ACC112 (cell line): ENCODE data around the gene SUGCT.

ENCODE experiments used
- H2AFZ ChIP-seq: fragments of 200-600 bp; sonication (generic); one replicate; pipeline ENCODE4 v1.6.0; 2017; ENCODE audit warnings: antibody characterized with exemption, low read length; ENCODE audit not compliant: unreplicated experiment
- H3K27ac ChIP-seq: fragments of 200-600 bp; sonication (generic); 2 replicates; pipeline ENCODE4 v1.5.1; 2014; ENCODE audit warnings: low read depth, mild to moderate bottlenecking, antibody characterized with exemption, low read length, moderate library complexity
- H3K27me3 ChIP-seq: fragments of 200-600 bp; sonication (generic); 2 replicates; pipeline ENCODE4 v1.6.1; 2014; ENCODE audit warnings: mild to moderate bottlenecking, antibody characterized with exemption, low read length, moderate library complexity, mixed read lengths; ENCODE audit not compliant: insufficient read depth
- H3K36me3 ChIP-seq: fragments of 200-600 bp; sonication (generic); 2 replicates; pipeline ENCODE4 v1.6.1; 2016; ENCODE audit warnings: mild to moderate bottlenecking, antibody characterized with exemption, low read length, moderate library complexity, mixed read lengths; ENCODE audit not compliant: insufficient read depth
- H3K4me1 ChIP-seq: fragments of 200-600 bp; sonication (generic); one replicate; pipeline ENCODE4 v1.6.1; 2016; ENCODE audit warnings: low read length, mixed read lengths; ENCODE audit not compliant: insufficient read depth, unreplicated experiment, control insufficient read depth
- H3K4me3 ChIP-seq: fragments of 200-600 bp; sonication (generic); 2 replicates; pipeline ENCODE4 v1.5.1; 2014; ENCODE audit warnings: mild to moderate bottlenecking, low read depth, low read length
- H3K79me2 ChIP-seq: fragments of 200-600 bp; sonication (generic); one replicate; pipeline ENCODE4 v1.6.0; 2016; ENCODE audit warnings: low read length; ENCODE audit not compliant: control insufficient read depth, unreplicated experiment, insufficient read depth

Gene SUGCT

GRCh38 chr7:40881405-40881926, 746.7 kb downstream of the SUGCT start:
- Histone ChIP-seq H3K36me3 (0 out of 2 replicates have a peak, but pooled peaks cover 3% of the 10 kb centered on the region), H3K27me3 (no peaks in the 10 kb centered on the region), H3K4me3 (no peak overlapping the region), H3K4me1 (peaks cover 15% of the 10 kb centered on the region), H2AFZ (no peak overlapping the region), H3K27ac (no peak overlapping the region), H3K79me2 (no peaks in the 10 kb centered on the region)

GRCh38 chr7:40882071-40882658, 747.4 kb downstream of the SUGCT start:
- Histone ChIP-seq H3K27me3 (no peaks in the 10 kb centered on the region), H3K79me2 (no peaks in the 10 kb centered on the region), H3K4me1 (peaks cover 22% of the 10 kb centered on the region), H3K27ac (no peak overlapping the region), H3K4me3 (no peak overlapping the region), H3K36me3 (0 out of 2 replicates have a peak, but pooled peaks cover 3% of the 10 kb centered on the region), H2AFZ (no peak overlapping the region)

- no peaks in the 10 kb centered on the region for H3K27me3 ChIP-seq
- H3K79me2 ChIP-seq = no peaks in the 10 kb centered on the region
- H3K4me3 ChIP-seq = no peak overlapping the region
- peaks cover 27% of the 10 kb centered on the region for H3K4me1 ChIP-seq
- 0 out of 2 replicates have a peak, but pooled peaks cover 3% of the 10 kb centered on the region for H3K36me3 ChIP-seq
- no peak overlapping the region for H2AFZ ChIP-seq
- no peak overlapping the region for H3K27ac ChIP-seq
These were observed 749.0 kb downstream of the SUGCT start for GRCh38 chr7:40883826-40884225.

- Histone ChIP-seq H3K4me1 (peaks cover 27% of the 10 kb centered on the region), H3K27ac (no peak overlapping the region), H2AFZ (no peak overlapping the region), H3K27me3 (no peaks in the 10 kb centered on the region), H3K79me2 (no peaks in the 10 kb centered on the region), H3K4me3 (no peak overlapping the region), H3K36me3 (0 out of 2 replicates have a peak, but pooled peaks cover 3% of the 10 kb centered on the region)
These were observed 749.4 kb downstream of the SUGCT start for GRCh38 chr7:40884241-40884640.

- no peak overlapping the region for H2AFZ ChIP-seq
- H3K27ac ChIP-seq = no peak overlapping the region
- no peak overlapping the region for H3K4me3 ChIP-seq
- H3K79me2 ChIP-seq = no peaks in the 10 kb centered on the region
- H3K4me1 ChIP-seq = peaks cover 21% of the 10 kb centered on the region
- H3K36me3 ChIP-seq = peaks cover 7% of the 10 kb centered on the region; the same call in 1 of the 2 replicates
- no peaks in the 10 kb centered on the region for H3K27me3 ChIP-seq
These were observed 750.7 kb downstream of the SUGCT start for GRCh38 chr7:40885503-40885902.

- no peaks in the 10 kb centered on the region for H3K27me3 ChIP-seq
- peaks cover 8% of the 10 kb centered on the region; the same call in 1 of the 2 replicates for H3K36me3 ChIP-seq
- no peak overlapping the region for H2AFZ ChIP-seq
- H3K4me1 ChIP-seq = peaks cover 18% of the 10 kb centered on the region
- no peak overlapping the region for H3K4me3 ChIP-seq
- H3K27ac ChIP-seq = no peak overlapping the region
- H3K79me2 ChIP-seq = no peaks in the 10 kb centered on the region
These were observed 752.3 kb downstream of the SUGCT start for GRCh38 chr7:40887099-40887498.

- Histone ChIP-seq H3K27me3 (no peaks in the 10 kb centered on the region), H3K4me1 (peaks cover 18% of the 10 kb centered on the region), H2AFZ (no peak overlapping the region), H3K79me2 (no peaks in the 10 kb centered on the region), H3K36me3 (peaks cover 8% of the 10 kb centered on the region; the same call in 1 of the 2 replicates), H3K27ac (no peak overlapping the region), H3K4me3 (no peak overlapping the region)
These were observed 753.7 kb downstream of the SUGCT start for GRCh38 chr7:40888499-40888898.

- Histone ChIP-seq H3K79me2 (no peaks in the 10 kb centered on the region), H3K27me3 (no peaks in the 10 kb centered on the region), H3K27ac (no peak overlapping the region), H3K36me3 (peaks cover 8% of the 10 kb centered on the region; the same call in 1 of the 2 replicates), H3K4me3 (no peak overlapping the region), H3K4me1 (peaks cover 18% of the 10 kb centered on the region), H2AFZ (no peak overlapping the region)
These were observed 754.3 kb downstream of the SUGCT start for GRCh38 chr7:40889099-40889498.

- Histone ChIP-seq H2AFZ (no peak overlapping the region), H3K79me2 (no peaks in the 10 kb centered on the region)
These were observed 754.7 kb downstream of the SUGCT start for GRCh38 chr7:40889539-40889938.

GRCh38 chr7:40890088-40890692, 755.4 kb downstream of the SUGCT start:
- Histone ChIP-seq H3K4me1 (peaks cover 18% of the 10 kb centered on the region), H3K27me3 (no peaks in the 10 kb centered on the region), H3K4me3 (no peak overlapping the region), H3K79me2 (no peaks in the 10 kb centered on the region), H2AFZ (no peak overlapping the region), H3K36me3 (peaks cover 8% of the 10 kb centered on the region; the same call in 1 of the 2 replicates), H3K27ac (no peak overlapping the region)

More at GRCh38 chr7:40889539-40889938, 754.7 kb downstream of the SUGCT start:
- H3K4me3 ChIP-seq = no peak overlapping the region
- H3K27me3 ChIP-seq = no peaks in the 10 kb centered on the region
- H3K4me1 ChIP-seq = peaks cover 18% of the 10 kb centered on the region
- H3K27ac ChIP-seq = no peak overlapping the region
- peaks cover 8% of the 10 kb centered on the region; the same call in 1 of the 2 replicates for H3K36me3 ChIP-seq

- Histone ChIP-seq H3K4me3 (no peak overlapping the region), H3K4me1 (peaks cover 12% of the 10 kb centered on the region), H3K36me3 (peaks cover 6% of the 10 kb centered on the region; the same call in 1 of the 2 replicates), H3K27me3 (no peaks in the 10 kb centered on the region), H3K79me2 (no peaks in the 10 kb centered on the region), H3K27ac (no peak overlapping the region), H2AFZ (no peak overlapping the region)
These were observed 756.4 kb downstream of the SUGCT start for GRCh38 chr7:40891232-40891631.
